Measurements from ENCODE around the gene CYGB. TPM values are rescaled to one million over a fixed set of nuclear protein-coding genes. Genes with fewer than 3 reads are reported as not detected.

CYGB gene
- total RNA-seq, 1 donor from 2014 or later = 30.0 TPM

- Histone ChIP-seq H3K36me3 (no peaks in the 10 kb centered on the region), H3K4me3 (peak overlapping the region in 1 of 2 donors; percentile 4), H3K4me1 (peaks cover 58% of the 10 kb centered on the region), H3K27me3 (no peaks in the 10 kb centered on the region), H3K9me3 (no peaks in the 10 kb centered on the region), H3K27ac (peak overlapping the region; percentile 74)
- intact Hi-C loops (cut with DNase I) = loop anchor here (10.0 kb wide), 1 partner anchor 189 kb away; the partner anchor contains the start of gene QRICH2
- DNase-seq (ENCODE audit: extremely low spot score in 2 of 2) = no peak
- peak in 1 of 2 donors; percentile 21 for TF ChIP-seq POLR2AphosphoS5 (IDR thresholded peaks at IDR 0.05; ENCODE audit: insufficient read depth in 1 of 2, low read depth in 1 of 2)
- no peak for TF ChIP-seq CTCF (IDR thresholded peaks at IDR 0.05)
These were observed 43.9 kb downstream of the CYGB start for GRCh38 chr17:76493505-76494167.

- intact Hi-C loops (cut with DNase I) = loop anchor here (10.0 kb wide), 1 partner anchor 188 kb away; the partner anchor contains the start of gene QRICH2
- DNase-seq (ENCODE audit: extremely low spot score in 2 of 2) = no peak
- H3K4me3 ChIP-seq = peak overlapping the region; percentile 4 to 10
- H3K4me1 ChIP-seq = peaks cover 52% of the 10 kb centered on the region
- no peaks in the 10 kb centered on the region for H3K27me3 ChIP-seq
- no peaks in the 10 kb centered on the region for H3K36me3 ChIP-seq
- H3K9me3 ChIP-seq = no peaks in the 10 kb centered on the region
- TF ChIP-seq POLR2AphosphoS5 (IDR thresholded peaks at IDR 0.05; ENCODE audit: insufficient read depth in 1 of 2, low read depth in 1 of 2) = peak in 1 of 2 donors; percentile 42
- no peak for TF ChIP-seq CTCF (IDR thresholded peaks at IDR 0.05)
- TF ChIP-seq POLR2A (IDR thresholded peaks at IDR 0.05) = no peak
- H3K27ac ChIP-seq = peak overlapping the region; percentile 74
These were observed 44.5 kb downstream of the CYGB start for GRCh38 chr17:76492989-76493501.

GRCh38 chr17:76492123-76492988 lies 45.2 kb downstream of the CYGB start:
- no peak for DNase-seq (ENCODE audit: extremely low spot score in 2 of 2)
- Histone ChIP-seq H3K4me3 (peak overlapping the region; percentile 4 to 10), H3K9me3 (no peaks in the 10 kb centered on the region), H3K27ac (peak overlapping the region; percentile 74), H3K27me3 (no peaks in the 10 kb centered on the region), H3K4me1 (peaks cover 45% of the 10 kb centered on the region), H3K36me3 (no peaks in the 10 kb centered on the region)
- intact Hi-C loops (cut with DNase I) = loop anchor here (10.0 kb wide), 1 partner anchor 188 kb away; the partner anchor contains the start of gene QRICH2
- TF ChIP-seq CTCF (IDR thresholded peaks at IDR 0.05) (no peak), POLR2A (IDR thresholded peaks at IDR 0.05) (no peak), POLR2AphosphoS5 (IDR thresholded peaks at IDR 0.05; ENCODE audit: insufficient read depth in 1 of 2, low read depth in 1 of 2) (no peak)

- intact Hi-C loops (cut with DNase I) = loop anchor here (10.0 kb wide), 1 partner anchor 187 kb away; the partner anchor contains the start of gene QRICH2
- Histone ChIP-seq H3K27me3 (no peaks in the 10 kb centered on the region), H3K4me1 (peaks cover 37% of the 10 kb centered on the region), H3K36me3 (no peaks in the 10 kb centered on the region), H3K9me3 (no peaks in the 10 kb centered on the region), H3K27ac (peak overlapping the region; percentile 74), H3K4me3 (no peak overlapping the region)
- TF ChIP-seq CTCF (IDR thresholded peaks at IDR 0.05) = no peak
- TF ChIP-seq POLR2AphosphoS5 (IDR thresholded peaks at IDR 0.05; ENCODE audit: insufficient read depth in 1 of 2, low read depth in 1 of 2) = no peak
- TF ChIP-seq POLR2A (IDR thresholded peaks at IDR 0.05) = no peak
- no peak for DNase-seq (ENCODE audit: extremely low spot score in 2 of 2)
These were observed 46.0 kb downstream of the CYGB start for GRCh38 chr17:76491271-76492122.

Data from vagina (tissue), 2 donors.